Immature natural killer cell (primary cell): ENCODE measurements around the gene CDC23. TPM values are rescaled to one million over a fixed set of nuclear protein-coding genes. Genes with fewer than 3 reads are reported as not detected.
A peak's percentile ranks its signal among the peaks of the same experiment; 100 is the strongest.
"Not testable (repeated sequence)": the region's sequence is repeated elsewhere in the genome, so short reads cannot be mapped to it uniquely, and the experiment has no call there.

Experiments
- DNase-seq, 3 donors: peaks; one replicate each; pipeline ENCODE4 v3.0.0; 2022; ENCODE audit warnings: mixed read lengths in 1 of 3
- H3K27ac Mint-ChIP-seq, 6 donors: one replicate each; pipeline ENCODE4 v1.8.0; 2020; ENCODE audit warnings: mixed read lengths in 6 of 6, mild to moderate bottlenecking in 5 of 6, inconsistent platforms in 4 of 6, moderate library complexity in 3 of 6
- H3K27me3 Mint-ChIP-seq, 3 donors: one replicate each; pipeline ENCODE4 v1.8.0; 2020 to 2021; ENCODE audit warnings: low read depth in 3 of 3, mild to moderate bottlenecking in 3 of 3, mixed read lengths in 3 of 3, moderate library complexity in 3 of 3, inconsistent platforms in 1 of 3
- H3K36me3 Mint-ChIP-seq, 3 donors: one replicate each; pipeline ENCODE4 v1.8.0; 2020; ENCODE audit warnings: mixed read lengths in 3 of 3, inconsistent platforms in 2 of 3, mild to moderate bottlenecking in 2 of 3
- H3K4me1 Mint-ChIP-seq, 2 donors: one replicate each; pipeline ENCODE4 v1.8.0; 2020; ENCODE audit warnings: inconsistent platforms in 2 of 2, mild to moderate bottlenecking in 2 of 2, mixed read lengths in 2 of 2, moderate library complexity in 1 of 2
- H3K4me3 Mint-ChIP-seq, 5 donors: one replicate each; pipeline ENCODE4 v1.8.0; 2020; ENCODE audit warnings: mild to moderate bottlenecking in 5 of 5, mixed read lengths in 5 of 5, inconsistent platforms in 3 of 5, moderate library complexity in 3 of 5
- H3K9me3 Mint-ChIP-seq, 6 donors: one replicate each; pipeline ENCODE4 v1.8.0; 2020; ENCODE audit warnings: mild to moderate bottlenecking in 6 of 6, mixed read lengths in 6 of 6, inconsistent platforms in 4 of 6, moderate library complexity in 3 of 6
- polyA plus RNA-seq, 3 donors: library from polyadenylated mRNA; unstranded; fragments of 300-500 nt; fragmentation: Illumina TruSeq; gene quantifications; one replicate each; pipeline ENCODE4 v1.2.3, GENCODE V29; 2021

The CDC23 gene
- polyA plus RNA-seq, 3 donors from 2014 or later: 15.3 to 28.2 (median 23.6) TPM

DNA sequence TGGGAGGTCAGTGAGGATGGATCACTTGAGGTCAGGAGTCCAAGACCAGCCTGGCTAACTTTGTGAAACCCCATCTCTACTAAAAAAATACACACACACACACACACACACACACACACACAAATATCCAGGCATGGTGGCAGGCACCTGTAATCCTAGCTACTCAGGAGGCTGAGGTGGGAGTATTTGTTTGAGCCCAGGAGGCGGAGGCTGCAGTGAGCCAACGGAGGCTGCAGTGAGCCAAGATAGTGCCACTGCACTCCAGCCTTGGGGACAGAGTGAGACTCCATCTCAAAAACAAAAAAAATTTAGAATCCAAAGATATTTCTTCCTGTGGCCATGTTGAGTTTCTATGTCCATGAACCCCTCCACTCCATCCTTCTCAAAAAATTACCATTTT, 21.5 kb upstream of the CDC23 start:
- no peak overlapping the region for H3K4me3 Mint-ChIP-seq
- peak overlapping the region in 1 of 6 donors; percentile 18 for H3K27ac Mint-ChIP-seq
- no peaks in the 10 kb centered on the region for H3K9me3 Mint-ChIP-seq
- H3K36me3 Mint-ChIP-seq: no peaks in the 10 kb centered on the region
- H3K27me3 Mint-ChIP-seq: peaks cover 2 to 7% (median 6%) of the 10 kb centered on the region in 3 donors
- no peak for DNase-seq
- H3K4me1 Mint-ChIP-seq: no peaks in the 10 kb centered on the region

DNA sequence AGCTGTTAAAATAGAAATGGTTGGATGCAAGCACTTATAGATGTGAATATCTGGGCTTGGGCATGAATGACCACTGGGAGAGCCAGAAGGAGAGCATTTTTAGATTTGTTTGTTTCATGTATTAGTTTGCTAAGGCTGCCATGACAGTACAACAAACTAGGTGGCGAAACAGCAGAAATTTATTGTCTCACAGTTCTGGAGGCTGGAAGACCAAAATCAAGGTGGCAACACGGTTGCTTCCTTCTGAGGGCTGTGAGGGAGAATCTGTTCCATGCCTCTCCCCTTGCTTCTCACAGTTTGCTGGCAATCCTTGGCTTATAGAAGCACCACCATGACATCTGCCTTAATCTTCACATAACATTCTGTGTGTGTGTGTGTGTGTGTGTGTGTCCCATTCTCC, 20.2 kb upstream of the CDC23 start:
- Mint-ChIP-seq H3K36me3 (no peaks in the 10 kb centered on the region), H3K27ac (no peak overlapping the region), H3K27me3 (peaks cover 0 to 6% (median 6%) of the 10 kb centered on the region in 3 donors), H3K9me3 (no peaks in the 10 kb centered on the region), H3K4me3 (no peak overlapping the region), H3K4me1 (no peaks in the 10 kb centered on the region)
- DNase-seq: no peak

DNA sequence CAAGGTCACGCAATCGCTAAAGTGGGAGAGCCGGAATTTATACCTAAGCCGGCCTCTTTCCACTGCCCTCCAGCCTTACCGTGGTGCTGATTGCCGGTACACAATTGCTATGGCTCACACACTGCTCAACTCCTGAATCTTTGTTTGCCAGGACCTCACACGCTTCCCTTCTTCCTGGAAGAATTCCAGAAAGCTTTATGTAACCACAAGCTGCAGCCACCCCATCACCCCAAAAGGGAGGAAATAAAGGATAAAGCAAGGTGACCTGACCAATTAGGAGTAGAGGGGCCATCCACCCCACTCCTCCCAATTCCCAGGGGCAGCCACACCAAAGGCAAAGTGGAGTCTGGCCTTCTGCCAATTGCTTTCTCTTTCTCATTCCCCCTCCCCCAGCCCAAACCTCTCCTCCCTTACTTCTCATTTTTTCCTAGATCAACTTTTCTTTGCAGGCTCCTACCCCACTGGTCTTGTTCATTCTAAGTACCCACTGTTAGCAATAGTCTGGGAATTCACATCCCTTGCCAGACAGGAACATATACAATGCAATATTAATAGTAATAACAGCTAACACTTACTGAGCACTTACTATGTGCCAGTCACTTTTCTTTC, 18.0 kb upstream of the CDC23 start:
- H3K4me3 Mint-ChIP-seq: no peak overlapping the region
- H3K4me1 Mint-ChIP-seq: no peaks in the 10 kb centered on the region
- H3K36me3 Mint-ChIP-seq: peaks cover 0 to under 1% (median 0%) of the 10 kb centered on the region in 3 donors
- no peak for DNase-seq
- H3K27me3 Mint-ChIP-seq: peaks cover 0 to 6% (median 5%) of the 10 kb centered on the region in 3 donors
- H3K9me3 Mint-ChIP-seq: peaks cover 0 to 2% (median 0%) of the 10 kb centered on the region in 6 donors
- H3K27ac Mint-ChIP-seq: no peak overlapping the region

DNA sequence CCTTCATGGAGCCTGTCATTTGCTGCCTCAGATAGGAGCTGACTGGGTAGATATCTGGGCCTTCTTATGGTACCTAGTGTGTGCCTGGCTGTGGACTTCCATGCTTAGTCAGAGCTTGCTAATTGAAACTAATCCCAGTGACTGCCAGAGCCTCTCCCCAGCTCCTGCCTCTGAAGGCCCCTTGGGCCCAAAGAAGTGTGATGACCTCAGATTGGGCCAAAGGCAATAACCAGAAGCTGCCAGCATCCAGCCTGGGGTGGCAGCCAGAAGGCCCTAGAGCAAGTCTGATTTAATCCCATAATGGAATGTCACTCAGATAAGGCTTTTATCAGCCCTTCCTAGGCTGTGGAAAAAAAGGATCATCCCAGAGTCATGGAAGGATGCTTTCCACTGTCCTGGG, 17.1 kb upstream of the CDC23 start:
- H3K4me3 Mint-ChIP-seq: no peak overlapping the region
- H3K9me3 Mint-ChIP-seq: peaks cover 0 to 4% (median 0%) of the 10 kb centered on the region in 6 donors
- peaks cover 0 to 4% (median 0%) of the 10 kb centered on the region in 3 donors for H3K36me3 Mint-ChIP-seq
- no peak overlapping the region for H3K27ac Mint-ChIP-seq
- peaks cover 2 to 6% (median 5%) of the 10 kb centered on the region in 3 donors for H3K27me3 Mint-ChIP-seq
- no peaks in the 10 kb centered on the region for H3K4me1 Mint-ChIP-seq
- no peak for DNase-seq

DNA sequence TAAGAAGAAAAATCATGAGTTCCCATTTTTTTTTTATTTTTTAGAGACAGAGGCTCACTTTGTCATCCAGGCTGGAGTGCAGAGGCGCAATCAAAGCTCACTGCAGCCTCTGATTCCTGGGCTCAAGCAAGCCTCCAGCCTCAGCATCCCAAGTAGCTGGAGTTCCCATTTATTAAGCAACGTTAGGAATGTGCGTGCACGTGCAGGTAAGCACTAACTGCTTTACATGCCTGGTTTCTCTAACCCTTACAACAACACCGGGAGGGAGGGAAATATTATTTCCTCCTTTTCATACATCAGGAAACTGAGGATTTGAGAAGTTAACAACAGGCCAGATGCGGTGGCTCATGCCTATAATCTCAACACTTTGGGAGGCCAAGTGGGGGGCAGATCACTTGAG, 16.3 kb upstream of the CDC23 start:
- peaks cover 2 to 4% (median 3%) of the 10 kb centered on the region in 3 donors for H3K27me3 Mint-ChIP-seq
- no peak for DNase-seq
- H3K36me3 Mint-ChIP-seq: peaks cover 0 to 4% (median 0%) of the 10 kb centered on the region in 3 donors
- no peaks in the 10 kb centered on the region for H3K4me1 Mint-ChIP-seq
- H3K4me3 Mint-ChIP-seq: no peak overlapping the region
- H3K9me3 Mint-ChIP-seq: peaks cover 0 to 4% (median 0%) of the 10 kb centered on the region in 6 donors
- H3K27ac Mint-ChIP-seq: no peak overlapping the region

DNA sequence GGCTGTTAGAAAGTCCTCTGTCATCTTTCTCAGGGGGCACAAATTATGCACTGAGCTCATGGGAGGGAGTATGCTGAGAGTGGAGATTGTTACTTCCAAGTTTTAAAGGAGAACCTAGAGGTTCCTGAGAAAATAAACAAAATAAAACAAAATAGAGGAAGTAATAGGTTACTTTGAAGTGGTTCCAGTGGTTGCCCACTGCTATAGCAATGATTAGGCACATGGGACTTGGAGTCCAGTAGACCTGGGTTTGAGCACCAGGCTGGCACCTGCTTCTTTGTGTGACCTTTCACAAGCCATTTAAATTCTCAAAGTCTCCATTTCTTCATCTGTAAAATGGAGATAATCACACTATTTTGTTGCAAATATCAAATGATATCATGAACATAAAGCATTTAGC, 13.8 kb upstream of the CDC23 start:
- Mint-ChIP-seq H3K4me3 (no peak overlapping the region), H3K27ac (no peak overlapping the region), H3K4me1 (peaks cover 0 to 6% of the 10 kb centered on the region in 2 donors), H3K27me3 (peaks cover 2 to 8% (median 8%) of the 10 kb centered on the region in 3 donors), H3K9me3 (peaks cover 0 to 4% (median 0%) of the 10 kb centered on the region in 6 donors), H3K36me3 (peaks cover 0 to 4% (median 0%) of the 10 kb centered on the region in 3 donors)
- no peak for DNase-seq

DNA sequence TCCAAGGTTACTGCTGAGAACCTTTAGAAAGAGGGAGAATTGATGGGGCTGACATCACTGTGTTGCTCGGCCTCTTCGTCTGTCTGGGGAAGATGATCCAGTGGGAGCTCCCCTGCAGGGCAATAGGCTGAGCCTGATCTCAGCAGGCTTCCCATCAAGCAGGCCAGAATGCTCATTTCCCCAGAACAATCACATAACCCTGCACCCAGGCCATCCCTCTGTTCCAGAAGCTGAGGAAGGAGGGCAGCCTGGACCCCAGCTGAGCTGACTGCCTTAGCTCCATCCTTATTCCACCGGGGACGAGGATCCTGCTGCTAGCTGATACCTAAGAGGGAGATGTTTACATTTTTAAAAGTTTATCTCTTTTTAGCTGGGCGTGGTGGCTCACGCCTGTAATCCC, 11.6 kb upstream of the CDC23 start:
- H3K9me3 Mint-ChIP-seq: peaks cover 0 to 4% (median 0%) of the 10 kb centered on the region in 6 donors
- peaks cover 0 to 4% (median 0%) of the 10 kb centered on the region in 3 donors for H3K36me3 Mint-ChIP-seq
- DNase-seq: no peak
- peaks cover 0 to 6% of the 10 kb centered on the region in 2 donors for H3K4me1 Mint-ChIP-seq
- no peak overlapping the region for H3K4me3 Mint-ChIP-seq
- peaks cover 0 to 10% (median 8%) of the 10 kb centered on the region in 3 donors for H3K27me3 Mint-ChIP-seq
- no peak overlapping the region for H3K27ac Mint-ChIP-seq

DNA sequence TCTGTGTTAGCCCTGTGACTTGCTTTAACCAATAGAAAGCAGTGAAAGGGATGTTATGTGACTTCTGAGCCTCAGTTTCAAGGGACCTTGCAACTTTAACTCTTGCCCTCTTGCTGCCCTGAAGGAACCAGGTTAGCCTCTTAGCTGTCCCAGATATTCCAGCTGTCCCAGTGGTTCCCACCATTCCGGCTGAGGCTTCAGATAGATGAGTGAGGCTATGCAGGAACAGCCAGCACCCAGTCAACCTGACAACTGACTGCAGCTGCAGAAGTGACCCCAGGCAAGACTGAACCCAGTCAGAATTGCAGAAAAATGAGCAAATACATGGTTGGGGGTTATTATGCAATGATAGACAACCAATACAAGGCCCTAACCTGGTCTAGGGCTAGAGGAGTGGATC, 10.4 kb upstream of the CDC23 start:
- no peak for DNase-seq
- Mint-ChIP-seq H3K36me3 (peaks cover 0 to 4% (median 0%) of the 10 kb centered on the region in 3 donors), H3K9me3 (peaks cover 0 to 4% (median 0%) of the 10 kb centered on the region in 6 donors), H3K27me3 (peaks cover 0 to 10% (median 5%) of the 10 kb centered on the region in 3 donors), H3K27ac (no peak overlapping the region), H3K4me3 (no peak overlapping the region), H3K4me1 (peaks cover 0 to 6% of the 10 kb centered on the region in 2 donors)

DNA sequence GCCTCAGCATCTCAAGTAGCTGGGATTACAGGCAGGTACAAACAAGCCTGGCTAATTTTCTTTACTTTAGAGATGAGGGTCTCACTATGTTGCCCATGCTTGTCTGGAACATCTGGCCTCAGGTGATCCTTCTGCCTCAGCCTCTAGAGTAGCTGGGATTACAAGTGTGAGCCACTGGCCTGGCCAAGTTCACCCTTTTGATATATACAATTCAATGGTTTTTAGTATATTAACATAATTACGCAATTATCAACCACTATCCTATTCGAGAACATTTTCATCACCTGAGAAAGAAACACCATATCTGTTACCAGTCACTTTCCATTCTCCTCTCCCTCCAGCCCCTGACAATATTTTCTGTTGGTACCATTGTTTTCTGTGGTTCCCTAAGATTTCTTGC, 3.7 kb upstream of the CDC23 start:
- no peak overlapping the region for H3K27ac Mint-ChIP-seq

DNA sequence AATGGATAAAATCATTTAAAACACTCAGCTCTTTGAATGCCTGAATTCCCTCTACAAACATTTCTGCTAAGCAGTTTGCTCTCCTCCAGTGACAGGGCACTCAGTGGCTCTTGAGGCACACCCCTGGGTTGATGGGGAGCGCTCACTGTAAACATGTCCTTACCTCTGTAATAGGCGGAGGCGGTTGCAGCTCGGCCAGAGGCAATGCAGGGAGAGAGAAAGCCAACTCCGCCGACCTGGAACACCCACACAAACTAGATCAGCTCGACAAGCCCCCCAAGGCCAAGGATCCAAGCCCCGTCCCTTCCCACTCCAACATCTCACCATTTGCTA, 329 bp downstream of the CDC23 start:
- H3K4me3 Mint-ChIP-seq: peak overlapping the region; percentile 95 to 100 (median 99)
- peaks cover 22 to 30% of the 10 kb centered on the region in 2 donors for H3K4me1 Mint-ChIP-seq
- no peaks in the 10 kb centered on the region for H3K9me3 Mint-ChIP-seq
- peak overlapping the region; percentile 93 to 99 (median 96) for H3K27ac Mint-ChIP-seq
- peaks cover 3 to 9% (median 6%) of the 10 kb centered on the region in 3 donors for H3K27me3 Mint-ChIP-seq
- DNase-seq: no peak
- no peaks in the 10 kb centered on the region for H3K36me3 Mint-ChIP-seq

More for the DNA sequence above, 3.7 kb upstream of the CDC23 start:
- no peak overlapping the region for H3K4me3 Mint-ChIP-seq
- DNase-seq: no peak
- peaks cover 5 to 9% (median 6%) of the 10 kb centered on the region in 3 donors for H3K27me3 Mint-ChIP-seq
- H3K4me1 Mint-ChIP-seq: peaks cover 16 to 19% of the 10 kb centered on the region in 2 donors
- no peaks in the 10 kb centered on the region for H3K36me3 Mint-ChIP-seq
- no peaks in the 10 kb centered on the region for H3K9me3 Mint-ChIP-seq

DNA sequence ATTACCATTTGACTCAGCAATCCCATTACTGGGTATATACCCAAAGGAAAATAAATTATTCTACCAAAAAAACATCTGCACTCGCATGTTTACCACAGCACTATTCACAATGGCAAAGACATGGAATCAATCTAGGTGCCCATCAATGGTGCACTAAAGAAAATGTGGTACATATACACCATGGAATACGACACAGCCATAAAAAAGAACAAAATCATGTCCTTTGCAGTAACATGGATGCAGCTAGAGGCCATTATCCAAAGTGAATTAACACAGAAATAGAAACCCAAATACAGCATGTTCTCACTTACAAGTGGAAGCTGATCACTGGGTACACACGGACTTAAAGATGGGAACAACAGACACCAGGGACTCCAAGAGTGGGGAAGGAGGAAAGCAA, 2.1 kb downstream of the CDC23 start:
- Mint-ChIP-seq H3K27ac (peak overlapping the region in 2 of 6 donors; percentile 7 to 29), H3K27me3 (peaks cover 3 to 8% (median 6%) of the 10 kb centered on the region in 3 donors), H3K9me3 (no peaks in the 10 kb centered on the region), H3K36me3 (no peaks in the 10 kb centered on the region), H3K4me1 (peaks cover 22 to 30% of the 10 kb centered on the region in 2 donors), H3K4me3 (peak overlapping the region in 4 of 5 donors; percentile 25 to 64 (median 50))
- DNase-seq: no peak

DNA sequence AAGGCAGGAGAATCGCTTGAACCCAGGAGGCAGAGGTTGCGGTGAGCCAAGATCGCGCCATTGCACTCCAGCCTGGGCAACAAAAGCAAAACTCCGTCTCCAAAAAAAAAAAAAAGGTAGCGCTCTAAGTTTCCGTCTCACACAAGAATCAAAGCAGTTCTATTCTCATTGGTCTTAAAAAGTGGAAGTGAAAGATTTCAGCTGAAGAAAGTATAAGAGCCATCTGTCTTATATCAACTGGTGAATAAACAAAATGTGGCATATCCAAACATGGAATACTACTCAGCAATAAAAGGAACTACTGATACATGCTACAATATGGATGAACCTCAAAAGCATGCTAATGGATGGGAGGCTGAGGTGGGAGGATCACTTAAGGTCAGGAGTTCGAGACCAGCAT, 19.3 kb downstream of the CDC23 start:
- H3K9me3 Mint-ChIP-seq, H3K27me3 Mint-ChIP-seq, H3K4me1 Mint-ChIP-seq, H3K4me3 Mint-ChIP-seq, H3K27ac Mint-ChIP-seq, DNase-seq: not testable (repeated sequence)
- H3K36me3 Mint-ChIP-seq: peaks cover 15 to 47% (median 17%) of the 10 kb centered on the region in 3 donors

DNA sequence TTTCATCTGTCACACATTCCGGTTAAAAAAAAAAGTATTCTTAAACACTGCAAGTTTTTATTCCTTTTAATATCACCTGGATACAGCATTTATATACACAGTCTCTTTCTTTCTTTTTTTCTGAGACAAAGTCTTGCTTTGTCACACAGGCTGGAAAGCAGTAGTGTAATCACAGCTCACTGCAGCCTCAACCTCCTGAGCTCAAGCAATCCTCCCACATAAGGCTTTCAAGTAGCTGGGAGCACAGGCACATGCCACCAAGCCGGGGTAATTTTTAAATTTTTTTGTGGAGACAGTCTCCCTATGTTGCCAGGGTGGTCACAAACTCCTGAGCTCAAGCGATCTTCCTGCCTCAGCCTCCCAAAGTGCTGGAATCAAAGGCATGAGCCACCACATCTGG, 20.3 kb downstream of the CDC23 start:
- Mint-ChIP-seq H3K4me1 (no peaks in the 10 kb centered on the region), H3K36me3 (peaks cover 15 to 49% (median 24%) of the 10 kb centered on the region in 3 donors), H3K27me3 (no peaks in the 10 kb centered on the region)

DNA sequence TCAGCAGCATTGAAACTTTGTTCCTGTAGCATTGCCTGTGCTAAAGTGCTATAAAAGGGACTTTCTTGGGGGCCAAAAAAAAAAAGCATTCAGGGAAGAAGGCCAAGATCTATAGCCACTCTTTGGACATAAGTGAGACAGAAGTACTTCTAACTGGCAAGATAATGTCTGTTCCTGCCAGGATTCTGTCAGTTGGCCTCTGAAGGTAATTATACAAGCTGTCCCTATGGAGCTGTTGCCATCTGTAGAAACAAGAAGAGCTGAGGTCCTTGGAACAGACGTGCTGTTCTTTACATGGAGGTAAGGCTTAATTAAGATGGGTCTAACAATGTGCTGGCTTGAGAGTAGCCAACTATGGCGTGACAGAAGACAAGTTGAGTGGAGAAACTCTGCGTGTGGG, 24.5 kb downstream of the CDC23 start:
- H3K4me1 Mint-ChIP-seq: no peaks in the 10 kb centered on the region

More for the DNA sequence above, 20.3 kb downstream of the CDC23 start:
- DNase-seq: no peak
- Mint-ChIP-seq H3K4me3 (no peak overlapping the region), H3K27ac (peak overlapping the region in 1 of 6 donors; percentile 11), H3K9me3 (no peaks in the 10 kb centered on the region)

More for the DNA sequence above, 24.5 kb downstream of the CDC23 start:
- H3K27me3 Mint-ChIP-seq: no peaks in the 10 kb centered on the region
- peak overlapping the region in 1 of 6 donors; percentile 16 for H3K27ac Mint-ChIP-seq
- no peak overlapping the region for H3K4me3 Mint-ChIP-seq
- peaks cover 12 to 53% (median 15%) of the 10 kb centered on the region in 3 donors for H3K36me3 Mint-ChIP-seq
- no peak for DNase-seq
- no peaks in the 10 kb centered on the region for H3K9me3 Mint-ChIP-seq
